Renal cortex interstitium (tissue), 11 donors: ENCODE results near the gene VAV3. TPM values are rescaled to one million over a fixed set of nuclear protein-coding genes. Genes with fewer than 3 reads are reported as not detected.
"Not testable (repeated sequence)": the region's sequence is repeated elsewhere in the genome, so short reads cannot be mapped to it uniquely, and the experiment has no call there.

ENCODE experiments used
- DNase-seq, 11 donors: peaks; one replicate each; pipeline ENCODE4 v3.0.0-alpha.2; 2013; ENCODE audit warnings: low read depth in 9 of 11, low spot score in 4 of 11; ENCODE audit errors: extremely low read depth in 1 of 11
- polyA plus RNA-seq, 3 donors: library from polyadenylated mRNA; unstranded; fragments of 120-200 nt; gene quantifications; one replicate each; pipeline ENCODE4 v1.2.1, GENCODE V29; 2013; ENCODE audit not compliant: insufficient read length in 3 of 3

VAV3 gene
- polyA plus RNA-seq, 3 donors: 118 to 153 (median 149) TPM

DNA sequence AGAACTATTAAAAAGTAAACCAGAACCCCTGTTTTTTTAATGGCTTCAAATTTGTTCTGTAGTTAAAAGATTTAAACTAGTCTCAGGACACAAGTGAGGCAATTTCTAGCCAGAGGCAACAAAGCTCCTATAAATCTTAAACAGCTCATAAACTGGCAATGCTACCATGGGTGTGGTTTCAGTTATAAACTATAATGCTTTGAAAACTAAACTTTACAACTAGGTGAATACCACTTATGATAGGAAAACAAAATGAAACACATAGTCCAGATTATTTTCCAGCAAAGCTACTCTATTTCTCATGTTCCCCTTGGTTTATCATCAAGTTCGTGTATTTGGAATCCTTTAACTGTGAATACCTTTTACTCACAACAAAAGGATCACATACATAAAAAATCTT, 282.5 kb downstream of the VAV3 start:
- no peak for DNase-seq

- no peak for DNase-seq
Measured at GRCh38 chr1:107681001-107681479, 283.9 kb downstream of the VAV3 start.

- no peak for DNase-seq
Measured at GRCh38 chr1:107680579-107680985, 284.4 kb downstream of the VAV3 start.

- DNase-seq: no peak
Measured at GRCh38 chr1:107679411-107679953, 285.5 kb downstream of the VAV3 start.

- no peak for DNase-seq
Measured at GRCh38 chr1:107678993-107679392, 286.0 kb downstream of the VAV3 start.

- DNase-seq: no peak
Measured at GRCh38 chr1:107677697-107678096, 287.3 kb downstream of the VAV3 start.

- no peak for DNase-seq
Measured at GRCh38 chr1:107674486-107674885, 290.5 kb downstream of the VAV3 start.

- DNase-seq: no peak
Measured at GRCh38 chr1:107673006-107673405, 292.0 kb downstream of the VAV3 start.

DNA sequence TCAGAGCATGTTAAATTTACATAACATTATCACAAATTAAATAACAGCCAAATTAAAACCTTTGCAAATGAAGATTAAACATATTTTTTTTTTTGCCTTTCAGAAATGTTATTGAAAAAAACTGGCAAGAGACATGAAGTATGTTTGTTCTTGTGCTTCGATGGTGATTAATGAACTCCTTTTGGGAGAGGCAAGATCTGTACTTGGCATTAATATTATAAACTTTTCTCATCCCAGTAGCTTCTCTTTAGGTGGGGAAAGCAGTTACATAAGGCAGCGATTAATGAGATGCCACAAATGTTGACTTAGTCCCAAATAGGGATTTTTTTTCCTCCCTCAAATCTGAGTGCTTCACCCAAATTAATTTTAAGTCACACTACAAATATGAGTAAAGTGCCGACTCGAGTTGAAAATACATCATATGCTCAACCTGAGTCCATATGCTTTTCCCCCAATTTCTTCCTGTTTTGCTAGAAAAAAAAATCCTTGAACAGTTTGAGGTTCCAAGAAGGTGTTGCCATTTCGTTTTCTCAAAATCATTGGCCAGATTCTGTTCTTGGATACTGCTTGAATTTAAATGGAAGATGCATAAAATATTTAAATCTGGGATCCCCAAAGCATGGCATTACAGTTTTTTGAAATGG, 294.5 kb downstream of the VAV3 start:
- no peak for DNase-seq

DNA sequence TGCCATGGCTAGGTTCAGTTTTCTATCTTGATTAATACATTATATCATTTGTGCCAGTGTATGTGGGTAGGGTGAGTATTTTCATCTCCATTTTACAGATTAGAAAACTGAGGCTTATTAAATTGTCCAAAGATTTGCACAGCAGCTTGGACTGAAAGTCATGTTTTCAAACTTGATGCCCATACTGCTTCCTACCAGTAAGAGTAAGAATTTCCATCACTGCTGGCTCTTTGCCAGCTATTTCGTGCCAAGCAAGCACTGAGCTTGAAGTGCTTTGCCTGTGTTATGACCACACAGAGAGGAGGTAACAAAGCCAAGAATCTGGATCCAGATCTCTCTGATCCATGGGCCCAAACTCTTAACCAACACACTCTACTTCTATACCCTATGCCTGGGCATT, 295.0 kb downstream of the VAV3 start:
- DNase-seq: peak in 1 of 11 donors; percentile 42

DNA sequence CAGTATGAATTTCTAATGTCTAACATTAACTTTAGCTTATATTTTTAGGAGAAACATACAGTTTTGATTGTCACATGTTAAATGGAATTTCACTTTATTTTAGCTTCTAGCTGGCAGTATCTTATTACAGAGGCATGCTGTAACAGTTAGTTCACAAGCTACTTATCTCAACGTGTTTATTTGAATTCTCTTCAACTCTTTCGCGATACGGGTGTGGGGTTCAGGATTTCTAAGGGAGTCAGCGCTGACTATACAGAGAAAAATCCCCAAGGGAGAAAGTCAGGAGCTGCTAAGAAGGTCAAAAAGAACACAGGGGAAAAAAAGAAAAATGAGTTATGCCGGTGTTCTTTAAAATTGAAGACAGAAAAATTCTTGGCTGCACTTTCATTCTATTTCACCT, 296.2 kb downstream of the VAV3 start:
- DNase-seq: no peak

DNA sequence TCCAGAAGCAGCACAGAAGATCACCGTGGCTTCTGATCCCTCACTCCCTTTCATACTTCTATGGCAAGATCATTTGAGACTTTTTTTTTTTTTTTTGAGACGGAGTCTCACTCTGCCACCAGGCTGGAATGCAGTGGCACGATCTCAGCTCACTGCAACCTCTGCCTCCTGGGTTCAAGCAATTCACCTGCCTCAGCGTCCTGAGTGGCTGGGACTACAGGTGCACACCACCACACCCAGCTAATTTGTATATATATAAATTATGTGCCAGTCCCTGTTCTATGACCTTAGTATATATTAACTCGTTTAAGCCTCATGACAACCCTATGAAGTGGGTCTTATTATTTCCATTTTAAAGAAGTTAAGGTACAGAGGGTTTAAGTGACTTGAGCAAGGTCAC, 298.5 kb downstream of the VAV3 start:
- DNase-seq: no peak

DNA sequence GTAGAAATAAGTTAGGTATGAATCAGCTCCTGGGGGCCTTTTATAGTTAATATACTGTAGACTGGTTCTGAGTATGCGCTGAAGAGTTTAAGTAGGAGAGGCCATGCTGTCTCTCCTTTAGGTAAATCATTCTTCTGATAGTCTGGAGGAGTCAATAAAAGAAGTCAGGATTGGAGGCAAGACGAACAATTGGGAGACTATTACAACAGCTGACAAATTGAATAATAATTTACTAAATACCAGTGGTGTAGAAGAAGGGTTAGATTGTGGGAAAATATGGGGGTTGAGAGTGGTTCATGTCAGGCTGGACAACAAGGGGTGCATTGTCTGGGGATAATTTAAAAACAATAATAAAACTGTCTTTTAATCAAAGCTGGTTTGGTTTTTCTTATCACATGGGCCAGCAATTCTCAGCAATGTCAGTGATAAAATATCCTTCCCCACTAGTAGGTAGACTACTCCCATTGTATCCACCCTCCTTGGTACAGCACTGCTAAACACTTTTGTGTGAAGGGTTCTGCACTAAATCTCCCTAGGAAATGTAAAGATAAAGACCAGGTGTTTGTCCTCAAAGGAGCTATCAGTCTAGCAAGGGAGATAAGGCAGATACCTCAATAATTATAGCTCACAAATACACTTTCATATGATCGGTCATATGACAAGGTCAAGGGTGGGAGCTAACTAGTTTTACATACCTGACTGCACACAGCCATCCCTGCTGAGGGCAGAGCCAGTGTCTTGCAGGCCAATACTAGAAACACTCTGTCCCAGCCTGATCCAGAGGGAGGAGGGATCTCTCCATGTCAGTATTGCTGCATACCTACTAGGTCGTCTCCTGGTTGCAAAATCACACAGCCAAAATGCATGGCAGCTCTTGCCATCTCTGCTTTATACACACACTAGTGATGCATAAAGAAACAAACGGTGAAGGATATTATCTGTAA, 299.7 kb downstream of the VAV3 start:
- DNase-seq: no peak

- no peak for DNase-seq
Measured at GRCh38 chr1:107662971-107663370, 302.0 kb downstream of the VAV3 start.

DNA sequence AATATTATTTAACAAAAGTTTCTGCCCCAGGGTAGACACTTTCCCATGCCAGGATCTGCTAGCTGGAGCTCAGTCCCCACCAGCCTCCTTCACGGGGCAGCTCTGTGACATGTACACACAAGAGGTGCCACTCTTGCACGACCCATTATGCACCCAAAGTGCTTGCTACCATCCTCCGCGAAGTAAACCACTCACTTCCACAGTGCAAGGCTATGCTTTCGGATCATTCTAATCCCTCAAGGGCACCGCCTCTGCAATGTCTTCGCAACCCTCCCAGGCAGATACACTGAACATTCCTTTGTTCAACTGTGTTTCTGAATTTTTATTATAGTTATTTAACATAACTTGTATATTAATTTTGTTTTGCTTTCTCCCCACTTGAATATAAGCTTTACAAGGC, 303.8 kb downstream of the VAV3 start:
- DNase-seq: no peak

GRCh38 chr1:107659961-107660360, 305.0 kb downstream of the VAV3 start:
- DNase-seq: no peak

GRCh38 chr1:107657356-107657755, 307.6 kb downstream of the VAV3 start:
- no peak for DNase-seq

GRCh38 chr1:107653765-107654164, 311.2 kb downstream of the VAV3 start:
- no peak for DNase-seq

DNA sequence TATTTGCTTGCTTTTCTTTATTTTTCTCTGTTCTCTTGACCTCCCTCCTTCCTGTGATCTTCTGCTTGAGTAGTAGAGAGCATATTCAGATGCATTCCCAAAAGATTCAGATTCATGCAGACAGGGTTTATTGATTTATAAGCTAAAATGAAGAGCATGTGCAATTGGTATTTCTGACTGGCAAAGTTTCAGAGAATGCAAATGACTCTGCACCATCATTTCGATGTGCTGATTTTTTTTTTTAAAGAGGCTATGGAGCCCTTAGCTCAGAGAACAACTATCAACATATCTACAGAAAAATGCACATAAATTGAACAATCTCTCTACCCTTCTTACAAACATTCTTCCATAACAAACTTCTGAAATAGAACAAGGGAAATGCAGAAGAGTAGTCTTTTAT, 312.0 kb downstream of the VAV3 start:
- no peak for DNase-seq

- DNase-seq: not testable (repeated sequence)
Measured at GRCh38 chr1:107650825-107651224, 314.2 kb downstream of the VAV3 start.
